Measurements from ENCODE around the gene IRX1. TPM values are rescaled to one million over a fixed set of nuclear protein-coding genes. Genes with fewer than 3 reads are reported as not detected.

The IRX1 gene
- total and polyA plus RNA-seq, 2 of the 8 experiments (the other 6 are each of a cell fraction or from before 2014, with no cell fraction given) = 2.6 to 3.9 TPM

- FAIRE-seq = no peak
- no peak overlapping the region for H2AK5ac ChIP-seq (ENCODE audit: low read depth, low read length)
- POLR2A ChIA-PET (ENCODE audit: partially characterized antibody) = interaction anchor here (0.7 kb wide), 1 partner anchor 339 kb away, joined by 3 read pairs; no protein-coding TSS in a partner anchor
- TF ChIP-seq KDM1A (IDR thresholded peaks at IDR 0.05; ENCODE audit: borderline replicate concordance, low read length) (no peak), CREB1 (IDR thresholded peaks at IDR 0.05) (no peak), SP1 (IDR thresholded peaks at IDR 0.05; ENCODE audit: low read depth, low read length) (no peak), EP300 (IDR thresholded peaks at IDR 0.05; ENCODE audit: borderline replicate concordance in 1 of 2, low read depth in 2 of 2, low read length in 2 of 2) (no peak), HDAC2 (IDR thresholded peaks at IDR 0.05; ENCODE audit: borderline replicate concordance in 1 of 2, low read depth in 2 of 2, low read length in 2 of 2) (no peak), RFX5 (IDR thresholded peaks at IDR 0.05; ENCODE audit: borderline replicate concordance, low read depth, low read length) (no peak), USF2 (IDR thresholded peaks at IDR 0.05; ENCODE audit: low read length) (no peak), CEBPB (IDR thresholded peaks at IDR 0.05; ENCODE audit: low read depth, low read length) (no peak), ASH2L (IDR thresholded peaks at IDR 0.05; ENCODE audit: low read length) (no peak), E2F6 (IDR thresholded peaks at IDR 0.05) (no peak), RXRA (IDR thresholded peaks at IDR 0.05; ENCODE audit: insufficient read depth, low read depth, low read length) (no peak), MAFK (IDR thresholded peaks at IDR 0.05; ENCODE audit: low read depth, low read length) (no peak)
Observed at GRCh38 chr5:3613726-3614125, 18.1 kb downstream of the IRX1 start.

More at GRCh38 chr5:3613726-3614125, 18.1 kb downstream of the IRX1 start:
- Histone ChIP-seq H3K79me1 (ENCODE audit: low read depth, low read length) (no peaks in the 10 kb centered on the region), H4K5ac (ENCODE audit: insufficient read length, low read depth, low read length) (no peak overlapping the region), H2BK5ac (ENCODE audit: low read depth, low read length) (no peak overlapping the region), H2BK15ac (ENCODE audit: low read length) (no peak overlapping the region), H3K9ac (replicated peaks in 1 of 4; ENCODE audit: extremely low read depth in 1 of 4, low read depth in 3 of 4, low read length in 3 of 4) (no peak overlapping the region), H3K4ac (replicated peaks; ENCODE audit: insufficient read length, low read depth, low read length) (no peak overlapping the region), H2AFZ (ENCODE audit: low read length) (no peak overlapping the region), H4K91ac (replicated peaks; ENCODE audit: insufficient read length, low read length) (no peak overlapping the region), H2BK20ac (ENCODE audit: low read length) (no peak overlapping the region), H3K27me3 (replicated peaks in 1 of 4; ENCODE audit: control insufficient read depth in 3 of 4, extremely low read depth in 1 of 4, insufficient read depth in 3 of 4, low read length in 3 of 4) (no peaks in the 10 kb centered on the region), H3K27ac (ENCODE audit: low read depth, low read length) (no peak overlapping the region), H2BK120ac (replicated peaks; ENCODE audit: low read depth, low read length) (no peak overlapping the region), H3K23me2 (ENCODE audit: low read depth, low read length) (no peaks in the 10 kb centered on the region; the same call in 1 of the 2 replicates), H3K4me3 (ENCODE audit: extremely low read depth in 1 of 4, insufficient read depth in 2 of 4, low read depth in 3 of 4, low read length in 4 of 4) (no peak overlapping the region), H3K79me2 (ENCODE audit: control insufficient read depth in 1 of 2, insufficient read depth in 2 of 2, low read length in 2 of 2) (no peaks in the 10 kb centered on the region), H3K9me3 (ENCODE audit: insufficient read depth in 2 of 2, low read depth in 1 of 2, low read length in 1 of 2) (no peaks in the 10 kb centered on the region), H3K14ac (ENCODE audit: insufficient read length) (no peak overlapping the region), H3K18ac (ENCODE audit: extremely low read depth, low read length) (no peak overlapping the region), H3K56ac (replicated peaks; ENCODE audit: insufficient read length, low read depth, low read length) (no peak overlapping the region), H3K23ac (ENCODE audit: insufficient read length) (no peak overlapping the region), H4K8ac (ENCODE audit: extremely low read depth, insufficient read depth, low read length) (no peak overlapping the region), H3K4me1 (replicated peaks in 1 of 4; ENCODE audit: control insufficient read depth in 3 of 4, insufficient read depth in 4 of 4, low read length in 3 of 4) (peaks cover 0 to 2% (median under 1%) of the 10 kb centered on the region in 4 experiments; a peak in 2 of 7 replicates), H3K36me3 (ENCODE audit: control insufficient read depth in 2 of 4, insufficient read depth in 4 of 4, low read length in 3 of 4) (peaks cover 0 to 6% (median 0%) of the 10 kb centered on the region in 4 experiments; a peak in 1 of 8 replicates), H4K20me1 (replicated peaks in 1 of 2; ENCODE audit: control insufficient read depth in 1 of 2, insufficient read depth in 2 of 2, low read length in 2 of 2) (no peaks in the 10 kb centered on the region), H2BK12ac (ENCODE audit: low read depth, low read length) (no peak overlapping the region), H3K4me2 (ENCODE audit: insufficient read depth in 1 of 2, low read depth in 2 of 2, low read length in 2 of 2) (no peak overlapping the region)
- DNase-seq (ENCODE audit: low read depth in 1 of 2, low spot score in 2 of 2) = no peak
- CTCF ChIA-PET (ENCODE audit: partially characterized antibody) = interaction anchor here (1.4 kb wide), 1 partner anchor 10 kb away, joined by 4 read pairs; no protein-coding TSS in a partner anchor
- WGBS, 2 experiments (ENCODE audit: extremely low coverage in 1 of 2, insufficient coverage in 1 of 2, insufficient read length in 1 of 2, insufficient replicate concordance in 2 of 2, low coverage in 1 of 2, low lambda C conversion rate in 2 of 2, missing lambda C conversion rate in 1 of 2) = 89% methylated on average over 10 of the region's 10 CpGs; no CpG with 5 or more reads in 1 of the 2 experiments
